ENCODE measurements around the gene PAFAH1B2.
"Not testable (repeated sequence)": the region's sequence is repeated elsewhere in the genome, so short reads cannot be mapped to it uniquely, and the experiment has no call there.

Gene PAFAH1B2

DNA sequence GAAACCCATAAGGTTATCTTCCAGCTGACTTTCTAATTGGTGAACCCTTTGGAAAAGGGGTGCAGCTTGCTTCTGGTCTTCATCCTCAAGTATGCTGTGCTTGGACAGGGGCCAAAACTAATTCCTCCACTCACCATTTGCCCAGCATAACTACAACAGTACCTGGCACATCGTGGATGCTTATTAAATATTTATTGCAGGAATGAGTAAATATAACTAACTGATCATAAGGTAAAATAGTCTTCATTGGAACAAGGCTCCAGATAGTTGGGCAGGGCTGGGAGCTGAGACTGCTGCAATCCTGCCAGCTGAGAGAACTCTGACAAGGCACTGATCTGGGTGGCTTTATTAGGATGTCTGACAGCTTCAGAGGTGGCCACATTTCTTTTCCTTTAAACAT lies 32.1 kb downstream of the PAFAH1B2 start:
- no peak for DNase-seq

DNA sequence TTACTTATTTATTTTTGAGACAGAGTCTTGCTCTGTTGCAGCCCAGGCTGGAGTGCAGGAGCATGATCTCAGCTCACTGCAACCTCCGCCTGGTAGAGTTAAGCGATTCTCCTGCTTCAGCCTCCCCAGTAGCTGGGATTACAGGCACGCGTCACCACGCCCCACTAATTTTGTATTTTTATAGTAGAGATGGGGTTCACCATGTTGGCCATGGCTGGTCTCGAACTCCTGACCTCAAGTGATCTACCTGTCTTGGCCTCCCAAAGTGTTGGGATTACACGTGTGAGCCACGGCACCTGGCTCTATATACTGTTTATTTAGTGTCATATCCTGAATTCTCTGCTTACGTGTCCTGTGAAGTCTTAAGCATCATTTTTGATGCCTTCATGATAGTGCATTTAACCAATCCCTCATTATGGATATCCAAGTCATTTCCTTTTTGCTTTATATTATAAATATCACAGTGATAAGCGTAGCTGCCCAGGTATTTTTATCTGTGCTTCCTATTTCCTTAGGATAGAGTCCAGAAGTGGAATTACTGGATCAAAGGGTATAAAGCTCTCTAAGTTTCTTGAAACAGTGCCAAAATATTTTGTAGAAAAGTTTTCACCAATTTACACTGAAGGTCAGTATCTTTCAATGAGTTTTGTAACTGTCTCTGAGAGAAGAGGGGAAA lies 33.6 kb downstream of the PAFAH1B2 start:
- no peak for DNase-seq

DNA sequence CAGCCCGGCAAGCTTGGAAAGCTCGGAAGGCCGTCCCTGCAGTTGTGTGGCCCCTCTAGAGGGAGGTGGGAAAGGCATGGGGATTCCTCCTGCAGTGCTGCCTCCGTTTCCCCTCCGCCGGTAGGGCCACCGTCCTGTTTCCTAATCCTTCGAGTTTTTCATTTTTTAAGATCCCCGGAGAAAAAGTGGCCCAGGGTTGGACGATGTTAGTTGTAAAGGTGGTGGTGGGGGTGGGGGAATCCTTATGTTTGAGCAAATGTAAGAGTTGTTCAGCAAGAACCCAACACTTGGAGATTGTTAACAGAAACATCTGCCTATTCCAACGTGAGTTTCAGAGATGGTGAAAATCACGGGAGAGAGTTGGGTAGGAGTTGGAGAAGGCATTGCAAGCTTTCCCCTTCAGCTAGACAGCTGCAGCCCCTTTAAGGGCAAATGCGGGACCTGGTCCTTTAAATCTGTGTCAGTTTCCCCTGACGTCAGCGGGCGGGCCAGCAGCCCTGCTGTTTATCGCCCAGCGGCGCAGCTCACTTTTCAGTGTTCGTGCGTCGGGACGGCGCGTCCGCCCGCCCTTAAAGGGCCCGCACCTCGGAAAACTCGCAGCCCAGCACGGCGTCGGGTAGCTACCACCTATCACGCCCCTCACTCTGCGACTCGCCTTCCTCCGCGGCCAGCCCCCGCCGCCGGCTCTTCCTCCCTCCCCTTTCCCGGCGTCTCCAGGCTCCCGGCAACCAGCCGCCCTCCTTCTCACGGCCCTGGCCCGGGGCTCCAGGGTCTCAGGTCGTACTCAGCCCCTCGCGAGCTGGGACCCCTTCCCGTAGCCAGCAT lies 34.3 kb downstream of the PAFAH1B2 start, which contains the start of gene SIDT2:
SIDT2 (plus strand) TSS at position 534 of the 825 bp plus-strand sequence. CDS start 521 bp downstream, outside the sequence.
- peak; percentile 98 for DNase-seq

DNA sequence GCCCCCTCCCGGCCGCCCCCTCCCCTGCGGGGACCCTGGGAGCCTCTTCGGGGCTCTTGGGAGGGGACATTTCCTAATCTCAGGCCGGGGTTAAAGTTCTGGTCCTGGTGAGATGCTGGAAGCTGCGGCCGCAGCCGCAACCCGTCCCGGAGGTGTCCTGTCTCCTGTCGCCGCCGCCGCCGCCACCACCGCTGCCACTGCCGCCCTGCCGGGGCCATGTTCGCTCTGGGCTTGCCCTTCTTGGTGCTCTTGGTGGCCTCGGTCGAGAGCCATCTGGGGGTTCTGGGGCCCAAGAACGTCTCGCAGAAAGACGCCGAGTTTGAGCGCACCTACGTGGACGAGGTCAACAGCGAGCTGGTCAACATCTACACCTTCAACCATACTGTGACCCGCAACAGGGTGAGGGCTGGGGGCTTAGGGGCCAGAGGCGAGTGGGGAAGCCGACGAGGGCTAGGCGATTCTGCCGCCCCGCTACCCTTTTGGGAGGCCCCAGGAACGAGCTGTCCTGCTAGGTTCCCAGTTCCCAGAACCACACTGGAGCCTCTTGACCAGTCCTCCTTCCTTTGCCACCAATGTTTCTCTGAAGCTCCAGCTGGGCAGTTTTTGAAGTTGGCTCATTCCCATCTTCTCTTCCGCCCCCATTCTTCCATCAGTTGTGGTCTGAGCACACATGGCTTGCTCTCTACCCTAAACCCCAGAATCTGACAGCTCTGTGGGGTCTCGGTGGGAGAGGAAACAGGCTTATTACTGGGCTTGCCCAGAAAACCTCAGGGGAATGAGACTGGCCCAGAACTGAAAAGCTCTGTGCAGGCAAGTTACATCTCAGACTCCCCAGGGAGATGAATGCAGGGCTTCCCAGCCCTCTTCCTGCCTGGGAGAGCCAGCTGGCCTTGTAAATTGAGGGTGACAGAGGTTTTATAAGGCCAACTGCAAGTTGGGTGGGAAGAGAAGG lies 35.2 kb downstream of the PAFAH1B2 start:
- no peak for DNase-seq

DNA sequence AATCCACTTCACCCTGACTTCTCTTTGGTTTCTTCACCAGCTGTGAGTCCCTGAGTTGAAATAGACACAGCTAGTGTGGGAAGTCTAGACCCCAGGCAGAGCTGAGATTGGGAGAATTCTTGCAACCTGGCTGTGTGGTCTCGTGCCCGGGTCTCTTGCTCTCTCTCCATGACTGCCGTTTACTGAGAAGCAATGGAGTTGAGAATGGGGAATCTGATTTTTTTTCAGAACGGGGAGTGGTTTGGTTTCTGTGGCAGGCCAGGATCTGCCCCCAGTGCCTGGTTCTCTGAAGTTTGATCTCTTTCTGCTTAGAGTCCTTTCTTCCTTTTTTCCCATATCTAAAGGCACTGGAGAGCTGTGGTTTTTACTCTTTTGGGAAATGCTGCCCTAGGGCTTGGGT lies 35.9 kb downstream of the PAFAH1B2 start:
- DNase-seq, result no peak

DNA sequence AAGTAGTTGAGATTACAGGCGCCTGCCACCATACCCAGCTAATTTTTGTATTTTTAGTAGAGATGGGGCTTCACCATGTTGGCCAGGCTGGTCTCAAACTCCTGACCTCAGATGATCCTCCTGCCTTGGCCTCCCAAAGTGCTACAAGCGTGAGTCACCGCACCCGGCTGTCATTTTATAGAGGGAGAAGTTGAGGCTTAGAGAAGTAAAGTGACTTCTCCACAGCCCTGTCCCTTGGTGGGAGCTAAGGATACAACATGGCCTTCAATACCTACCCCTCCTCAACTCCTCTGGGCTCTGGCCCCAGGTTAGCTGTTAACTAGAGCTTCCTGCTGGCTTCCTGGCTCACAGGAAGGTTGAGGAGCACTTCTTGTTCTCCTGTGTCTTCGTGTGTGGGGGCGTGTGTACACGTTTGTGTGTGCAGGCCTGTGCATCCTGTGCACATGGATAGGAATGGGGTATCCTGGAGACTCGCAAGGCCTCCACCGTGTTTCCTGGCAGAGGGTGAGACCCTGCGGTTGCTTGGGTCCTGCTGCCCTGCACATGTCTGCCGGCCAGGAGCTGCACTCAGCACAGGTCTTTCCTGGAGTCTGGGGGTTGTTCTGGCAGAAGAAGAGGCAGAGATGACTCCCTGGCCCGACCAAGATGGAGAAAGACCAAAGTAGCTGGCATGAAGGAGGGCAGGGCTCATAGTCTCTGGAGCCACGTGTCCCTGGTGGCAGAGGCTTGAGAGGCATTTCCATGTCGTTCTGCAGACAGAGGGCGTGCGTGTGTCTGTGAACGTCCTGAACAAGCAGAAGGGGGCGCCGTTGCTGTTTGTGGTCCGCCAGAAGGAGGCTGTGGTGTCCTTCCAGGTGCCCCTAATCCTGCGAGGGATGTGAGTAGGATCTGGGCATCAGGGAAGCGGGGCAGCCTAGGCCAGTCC lies 36.8 kb downstream of the PAFAH1B2 start:
- DNase-seq, result peak; percentile 68

DNA sequence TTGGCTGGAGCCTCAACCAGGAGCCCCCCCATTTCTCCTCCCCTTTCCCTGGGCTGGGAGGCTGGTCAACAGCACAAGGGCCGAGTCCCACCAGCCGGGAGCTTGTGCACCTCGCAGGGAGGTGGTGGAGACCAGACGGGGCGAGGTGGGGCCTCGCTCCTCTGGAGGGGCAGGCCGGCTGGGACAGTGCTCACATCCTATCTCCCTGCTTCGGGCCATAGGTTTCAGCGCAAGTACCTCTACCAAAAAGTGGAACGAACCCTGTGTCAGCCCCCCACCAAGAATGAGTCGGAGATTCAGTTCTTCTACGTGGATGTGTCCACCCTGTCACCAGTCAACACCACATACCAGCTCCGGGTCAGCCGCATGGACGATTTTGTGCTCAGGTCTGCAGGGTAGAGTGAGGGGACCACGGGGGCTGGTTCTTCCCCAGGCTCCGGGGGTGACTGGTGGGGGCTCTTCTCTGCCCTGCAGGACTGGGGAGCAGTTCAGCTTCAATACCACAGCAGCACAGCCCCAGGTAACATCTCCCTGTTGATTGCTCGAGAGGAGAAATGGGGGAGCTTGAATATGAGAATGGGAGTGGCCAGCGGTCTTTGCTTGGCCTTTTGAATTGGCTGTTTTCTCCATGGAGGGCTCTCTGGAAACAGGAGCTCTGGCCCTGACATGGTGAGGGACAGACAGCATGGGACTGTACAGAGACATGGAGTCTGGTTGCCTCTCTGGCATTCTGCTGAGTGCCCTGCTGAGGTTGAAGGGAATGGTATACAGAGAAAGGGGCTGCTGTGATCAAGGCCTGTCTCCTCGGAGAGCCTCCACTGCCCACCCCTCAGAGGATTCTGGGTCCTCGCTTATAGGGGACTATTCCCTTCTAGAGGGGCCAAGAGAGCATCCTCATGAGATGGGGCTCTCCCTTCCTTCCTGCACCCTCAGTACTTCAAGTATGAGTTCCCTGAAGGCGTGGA lies 37.8 kb downstream of the PAFAH1B2 start:
- no peak for DNase-seq

DNA sequence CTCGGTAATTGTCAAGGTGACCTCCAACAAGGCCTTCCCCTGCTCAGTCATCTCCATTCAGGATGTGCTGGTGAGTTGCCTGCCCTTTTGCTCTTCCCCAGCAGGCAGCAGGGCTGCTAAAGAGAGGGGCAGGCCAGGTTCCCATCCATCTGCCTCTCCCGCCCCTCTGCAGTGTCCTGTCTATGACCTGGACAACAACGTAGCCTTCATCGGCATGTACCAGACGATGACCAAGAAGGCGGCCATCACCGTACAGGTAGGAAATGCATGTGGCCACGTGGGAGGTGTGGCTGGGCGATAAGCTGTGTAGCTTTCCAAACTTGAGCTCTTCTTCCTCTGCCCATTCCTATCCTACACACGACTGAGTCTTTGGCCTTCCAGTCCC lies 38.5 kb downstream of the PAFAH1B2 start:
- no peak for DNase-seq

DNA sequence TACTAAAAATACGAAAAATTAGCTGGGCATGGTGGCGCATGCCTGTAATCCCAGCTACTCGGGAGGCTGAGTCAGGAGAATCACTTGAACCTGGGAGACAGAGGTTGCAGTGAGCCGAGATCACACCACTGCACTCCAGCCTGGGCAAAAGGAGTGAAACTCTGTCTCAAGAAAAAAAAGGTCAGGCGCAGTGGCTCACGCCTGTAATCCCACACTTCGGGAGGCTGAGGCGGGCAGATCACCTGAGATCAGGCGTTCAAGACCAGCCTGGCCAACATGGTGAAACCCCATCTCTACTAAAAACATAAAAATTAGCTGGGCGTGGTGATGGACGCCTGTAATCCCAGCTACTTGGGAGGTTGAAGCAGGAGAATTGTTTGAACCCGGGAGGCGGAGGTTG lies 39.1 kb downstream of the PAFAH1B2 start:
- DNase-seq, result not testable (repeated sequence)

DNA sequence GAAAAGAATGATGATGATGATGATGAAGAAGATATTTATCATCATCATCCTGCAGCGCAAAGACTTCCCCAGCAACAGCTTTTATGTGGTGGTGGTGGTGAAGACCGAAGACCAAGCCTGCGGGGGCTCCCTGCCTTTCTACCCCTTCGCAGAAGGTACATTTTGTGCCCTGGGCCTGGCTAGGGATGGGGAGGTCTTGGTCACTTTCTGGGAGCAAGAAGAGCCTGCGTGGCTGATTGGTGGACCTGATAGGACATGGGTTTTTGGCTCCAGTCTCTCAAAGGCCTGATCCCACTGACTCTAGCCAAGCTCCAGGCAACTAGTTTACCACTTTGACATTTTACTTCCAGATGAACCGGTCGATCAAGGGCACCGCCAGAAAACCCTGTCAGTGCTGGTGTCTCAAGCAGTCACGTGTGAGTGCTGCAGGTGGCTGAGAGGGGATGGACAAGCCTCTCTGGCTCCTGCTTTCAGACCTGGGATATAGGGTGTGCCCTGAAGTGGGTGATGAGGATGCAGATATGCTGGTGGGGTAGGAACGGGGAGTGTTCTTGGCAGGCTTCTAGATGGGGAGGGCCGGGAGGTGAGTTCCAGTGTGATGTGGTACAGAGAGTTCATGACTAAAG lies 39.8 kb downstream of the PAFAH1B2 start:
- DNase-seq, result no peak

DNA sequence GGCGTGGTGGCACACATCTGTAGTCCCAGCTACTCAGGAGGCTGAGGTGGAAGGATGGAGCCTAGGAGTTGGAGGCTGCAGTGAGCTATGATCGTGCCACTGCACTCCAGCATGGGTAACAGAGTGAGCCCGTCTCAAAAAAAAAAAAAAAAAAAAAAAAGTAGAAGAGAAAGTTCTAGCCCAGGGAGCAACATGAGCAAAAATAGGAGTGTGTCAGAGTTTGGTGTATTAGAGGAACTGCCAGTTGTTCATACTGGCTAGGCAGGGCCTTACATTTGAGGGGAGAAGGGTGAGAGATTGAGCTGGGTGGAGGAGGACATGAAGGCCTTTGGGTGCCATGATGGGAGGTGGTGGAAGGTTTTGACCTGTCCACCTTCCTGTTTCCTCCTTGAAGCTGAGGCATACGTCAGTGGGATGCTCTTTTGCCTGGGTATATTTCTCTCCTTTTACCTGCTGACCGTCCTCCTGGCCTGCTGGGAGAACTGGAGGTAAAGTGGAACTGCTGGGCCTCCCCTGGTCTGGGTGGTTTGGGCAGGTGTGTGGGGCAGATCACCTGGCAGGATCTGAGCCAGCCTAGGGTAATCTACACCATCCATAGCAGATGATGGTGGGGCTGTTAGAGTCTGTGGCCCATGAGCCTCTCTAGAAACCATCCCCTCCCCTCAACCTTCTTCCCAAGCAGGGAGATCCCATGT lies 41.8 kb downstream of the PAFAH1B2 start:
- no peak for DNase-seq

DNA sequence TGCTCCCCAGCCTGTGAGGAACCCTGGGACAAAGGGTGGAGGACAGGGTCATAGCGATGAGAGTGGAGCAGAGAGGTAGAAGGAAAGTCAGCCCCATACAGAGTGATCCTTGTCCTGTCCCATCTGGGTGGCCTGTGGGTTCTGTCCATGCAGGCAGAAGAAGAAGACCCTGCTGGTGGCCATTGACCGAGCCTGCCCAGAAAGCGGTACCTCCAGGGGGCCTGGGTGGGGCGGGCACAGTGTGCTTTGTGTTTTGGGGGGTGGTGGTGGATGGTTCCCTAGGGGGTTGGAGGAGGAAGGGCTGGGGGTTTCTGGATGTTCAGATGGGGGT lies 42.3 kb downstream of the PAFAH1B2 start:
- DNase-seq, result no peak

DNA sequence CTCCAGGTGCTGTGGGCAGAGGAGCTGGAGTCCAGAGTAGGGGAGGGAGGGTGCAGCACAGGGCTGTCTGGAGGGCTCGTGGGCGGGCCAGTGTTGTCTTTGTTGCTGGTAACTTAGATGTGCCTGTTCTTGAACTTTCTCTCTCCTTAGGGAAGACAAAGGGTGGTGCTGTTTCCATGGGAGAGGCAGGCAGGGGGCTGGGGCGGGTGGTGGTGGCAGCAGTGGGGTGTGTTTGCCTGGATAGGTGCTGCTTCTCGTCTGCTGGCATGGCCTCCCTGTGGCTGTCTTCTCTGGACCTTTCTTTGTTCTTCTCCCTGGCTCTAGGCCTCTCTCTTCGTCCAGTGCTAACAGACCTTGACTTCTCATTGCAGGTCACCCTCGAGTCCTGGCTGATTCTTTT lies 42.9 kb downstream of the PAFAH1B2 start:
- no peak for DNase-seq

DNA sequence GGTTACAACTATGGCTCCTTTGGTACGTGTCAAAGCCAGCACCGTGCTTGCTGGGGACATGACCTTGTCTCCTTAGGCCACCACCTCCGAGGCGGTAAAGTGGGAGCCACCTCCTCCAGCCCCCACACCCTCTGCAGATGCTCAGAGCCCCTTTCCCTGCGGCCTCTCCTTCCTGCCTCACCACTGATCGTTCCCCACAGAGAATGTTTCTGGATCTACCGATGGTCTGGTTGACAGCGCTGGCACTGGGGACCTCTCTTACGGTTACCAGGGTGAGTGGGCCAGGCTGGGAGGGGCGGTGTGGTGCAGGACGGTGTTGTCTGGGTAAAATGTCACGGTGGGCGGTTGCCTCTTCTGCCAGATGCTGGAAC lies 43.3 kb downstream of the PAFAH1B2 start:
- DNase-seq, result no peak

DNA sequence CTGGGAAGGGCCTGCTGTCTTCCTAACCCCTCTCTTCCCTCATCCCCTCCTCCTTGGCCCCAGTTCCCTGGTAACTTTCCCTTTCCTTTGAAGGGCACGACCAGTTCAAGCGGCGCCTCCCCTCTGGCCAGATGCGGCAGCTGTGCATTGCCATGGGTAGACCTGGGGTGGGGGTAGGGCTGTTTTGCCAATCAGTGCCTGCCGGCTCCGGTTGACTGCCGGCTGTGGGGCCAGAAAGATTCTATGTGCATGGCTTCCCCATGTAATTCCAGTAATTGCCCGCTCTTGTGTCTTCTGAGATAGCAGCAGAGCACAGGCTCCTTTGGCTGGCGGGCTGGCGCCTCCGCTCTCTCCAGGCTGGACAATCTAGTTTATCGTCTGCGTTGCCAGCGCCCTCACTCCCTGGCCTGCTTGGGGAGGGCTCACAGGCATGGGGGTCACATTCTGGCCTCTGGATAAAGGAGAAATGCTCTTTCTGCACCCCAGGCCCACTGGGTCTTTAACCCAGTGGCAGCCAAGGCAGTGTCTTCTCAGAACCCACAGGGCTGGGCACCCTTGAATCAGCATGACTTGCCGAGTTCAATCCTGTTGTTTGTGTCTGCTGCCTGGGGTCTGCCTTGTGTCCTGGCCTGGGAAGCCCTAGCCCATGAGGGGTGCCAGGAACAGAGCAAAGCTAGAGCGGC lies 43.9 kb downstream of the PAFAH1B2 start:
- DNase-seq, result no peak

DNA sequence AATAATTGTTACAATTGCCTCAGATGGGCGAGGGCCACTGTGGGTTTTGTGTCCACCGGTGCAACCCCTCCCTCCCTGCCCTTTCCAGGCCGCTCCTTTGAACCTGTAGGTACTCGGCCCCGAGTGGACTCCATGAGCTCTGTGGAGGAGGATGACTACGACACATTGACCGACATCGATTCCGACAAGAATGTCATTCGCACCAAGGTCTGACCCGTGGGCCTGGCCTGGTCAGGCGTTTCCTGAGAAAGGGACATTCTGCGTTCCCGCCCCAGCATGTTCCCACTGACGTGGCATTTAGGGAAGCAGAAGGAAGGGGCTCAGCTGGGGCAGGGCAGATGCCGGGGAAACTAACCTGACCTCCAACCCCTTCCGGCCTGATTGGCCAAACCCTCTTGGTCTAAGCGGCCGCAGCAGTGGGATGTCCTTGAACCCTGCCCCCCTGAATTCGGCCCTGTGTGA lies 44.6 kb downstream of the PAFAH1B2 start:
- DNase-seq, result no peak

DNA sequence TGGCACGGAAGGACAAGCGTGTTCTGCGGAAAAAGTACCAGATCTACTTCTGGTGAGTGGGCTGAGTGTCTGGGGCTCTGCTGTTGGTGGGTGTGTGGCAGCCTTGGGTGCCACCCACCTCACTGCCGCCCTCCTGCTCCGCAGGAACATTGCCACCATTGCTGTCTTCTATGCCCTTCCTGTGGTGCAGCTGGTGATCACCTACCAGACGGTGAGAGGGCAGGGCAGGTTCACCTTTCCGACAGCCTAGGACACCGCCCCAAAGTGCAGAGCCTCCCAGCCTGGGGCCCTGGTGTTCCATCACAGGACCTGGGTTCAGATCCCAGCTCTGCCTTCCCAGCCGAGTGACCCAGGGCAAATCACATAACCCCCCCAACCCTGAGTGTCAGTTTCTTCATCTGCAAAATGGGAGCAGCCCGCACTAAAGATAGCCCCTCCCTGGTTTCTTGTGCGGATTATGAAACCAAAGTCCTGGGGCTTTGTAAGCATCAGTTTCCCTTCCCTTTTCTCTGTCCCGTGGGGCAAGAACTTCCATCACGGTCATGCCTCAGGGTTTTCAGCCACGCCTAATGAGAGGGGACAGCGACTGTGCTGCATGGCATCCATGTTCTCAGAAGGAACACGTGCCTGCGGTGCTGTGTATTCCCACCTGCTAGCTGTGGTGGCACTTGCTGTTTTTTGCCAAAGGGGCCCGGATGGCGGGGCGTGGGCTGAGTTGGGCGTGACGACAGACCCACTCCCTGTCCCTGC lies 45.3 kb downstream of the PAFAH1B2 start:
- DNase-seq, result no peak

DNA sequence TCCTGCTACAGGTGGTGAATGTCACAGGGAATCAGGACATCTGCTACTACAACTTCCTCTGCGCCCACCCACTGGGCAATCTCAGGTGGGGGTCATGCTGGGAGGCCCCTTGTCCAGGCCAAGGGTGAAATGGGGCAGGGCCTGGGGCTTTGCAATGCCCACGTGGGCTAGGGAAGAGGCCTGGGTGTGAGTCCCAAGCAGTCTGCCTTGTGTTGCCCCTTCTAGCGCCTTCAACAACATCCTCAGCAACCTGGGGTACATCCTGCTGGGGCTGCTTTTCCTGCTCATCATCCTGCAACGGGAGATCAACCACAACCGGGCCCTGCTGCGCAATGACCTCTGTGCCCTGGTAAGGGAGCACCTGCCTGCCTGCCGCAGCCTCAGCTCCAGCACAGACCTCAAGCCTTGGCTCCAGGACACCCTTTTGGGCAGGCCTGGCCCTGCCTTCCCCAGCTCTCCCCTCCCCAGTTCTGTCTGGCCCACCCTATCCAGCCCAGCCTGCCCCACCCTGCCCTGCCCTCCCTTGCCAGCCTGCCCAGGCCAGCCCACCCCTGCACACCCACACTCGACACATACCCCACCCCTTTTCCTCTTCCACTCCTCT lies 46.0 kb downstream of the PAFAH1B2 start:
- no peak for DNase-seq

All from femur (tissue), 1 donor.